ENCODE measurements around the gene OPCML.

DNA sequence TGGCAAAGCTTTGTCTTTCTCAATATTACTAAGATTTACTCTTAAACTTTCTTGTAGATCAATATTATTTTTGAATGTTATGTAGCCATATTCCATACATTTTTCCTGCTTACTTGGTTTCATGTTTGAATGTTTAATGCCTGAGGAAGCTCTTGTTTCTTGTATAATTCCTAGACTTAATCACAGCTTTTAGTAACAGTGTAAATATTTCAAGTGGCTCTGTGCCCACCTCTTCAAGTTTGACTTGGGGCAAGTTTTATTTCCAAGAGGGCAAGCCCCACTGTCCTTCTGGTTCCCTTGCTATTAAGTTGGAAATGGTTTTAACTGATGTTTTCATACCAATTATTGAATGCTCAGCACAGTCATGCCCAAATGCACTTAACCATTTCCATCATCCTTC, 1004.1 kb downstream of the OPCML start:
- TF ChIP-seq CTCF (conservative IDR thresholded peaks at IDR 0.05) (no peak), EZH2 (IDR thresholded peaks at IDR 0.05; ENCODE audit: low read depth) (no peak)

All from PC-9 (cell line).